Measurements from ENCODE around the gene BIVM.

GRCh38 chr13:102825921-102826706 lies 27.2 kb downstream of the BIVM start:
- no peak for TF ChIP-seq POLR2A (IDR thresholded peaks at IDR 0.05)
- TF ChIP-seq CTCF (IDR thresholded peaks at IDR 0.05): no peak

Measured in breast epithelium (tissue), 3 donors.